Measurements from ENCODE around the gene TAS2R5.
"Not testable (repeated sequence)": the region's sequence is repeated elsewhere in the genome, so short reads cannot be mapped to it uniquely, and the experiment has no call there.

The TAS2R5 gene

GRCh38 chr7:141789917-141790316 is at the start of gene TAS2R5:
TSS of gene TAS2R5 (plus strand) at chr7:141790217. CDS start at chr7:141790362, 145 bp downstream.
- no peak for DNase-seq

- no peak for DNase-seq
Measured at GRCh38 chr7:141742229-141742628, 47.8 kb upstream of the TAS2R5 start.

- no peak for DNase-seq
Measured at GRCh38 chr7:141744131-141744530, 45.9 kb upstream of the TAS2R5 start.

GRCh38 chr7:141748396-141748795 is 41.6 kb upstream of the TAS2R5 start:
- DNase-seq: no peak

GRCh38 chr7:141751904-141752303 is 38.1 kb upstream of the TAS2R5 start:
- not testable (repeated sequence) for DNase-seq

GRCh38 chr7:141752634-141753033 is 37.4 kb upstream of the TAS2R5 start:
- DNase-seq: no peak

- no peak for DNase-seq
Measured at GRCh38 chr7:141754939-141755338, 35.1 kb upstream of the TAS2R5 start.

GRCh38 chr7:141763797-141764196 is 26.2 kb upstream of the TAS2R5 start, which contains the start of gene TAS2R3:
TSS of gene TAS2R3 (plus strand) at chr7:141764097. CDS start at chr7:141764159, 62 bp downstream.
- no peak for DNase-seq

GRCh38 chr7:141770083-141770583 is 19.9 kb upstream of the TAS2R5 start:
- DNase-seq: not testable (repeated sequence)

GRCh38 chr7:141776374-141776773 is 13.6 kb upstream of the TAS2R5 start, which contains the start of gene TAS2R4:
TSS of gene TAS2R4 (plus strand) at chr7:141776674. CDS start at chr7:141778489, 1,815 bp downstream.
- DNase-seq: no peak

GRCh38 chr7:141785706-141786552 is 4.1 kb upstream of the TAS2R5 start:
- DNase-seq: peak; percentile 4

GRCh38 chr7:141788296-141788695 is 1.7 kb upstream of the TAS2R5 start:
- no peak for DNase-seq

- DNase-seq: no peak
Measured at GRCh38 chr7:141792526-141792925, 2.5 kb downstream of the TAS2R5 start.

GRCh38 chr7:141820067-141820466 is 30.1 kb downstream of the TAS2R5 start:
- DNase-seq: no peak

GRCh38 chr7:141822432-141822831 is 32.4 kb downstream of the TAS2R5 start:
- not testable (repeated sequence) for DNase-seq

GRCh38 chr7:141837683-141838082 is 47.7 kb downstream of the TAS2R5 start:
- DNase-seq: no peak

GRCh38 chr7:141838581-141838980 is 48.6 kb downstream of the TAS2R5 start:
- DNase-seq: no peak

GRCh38 chr7:141839256-141839655 is 49.2 kb downstream of the TAS2R5 start:
- no peak for DNase-seq

- DNase-seq: no peak
Measured at GRCh38 chr7:141840708-141841107, 50.7 kb downstream of the TAS2R5 start.

All from GDM1 (cell line).